ENCODE measurements around the gene ABCC3. TPM values are rescaled to one million over a fixed set of nuclear protein-coding genes. Genes with fewer than 3 reads are reported as not detected.

The ABCC3 gene
- total and polyA plus RNA-seq, 12 donors = 0.23 to 5.7 (median 1.1) TPM; not detected in 1

DNA sequence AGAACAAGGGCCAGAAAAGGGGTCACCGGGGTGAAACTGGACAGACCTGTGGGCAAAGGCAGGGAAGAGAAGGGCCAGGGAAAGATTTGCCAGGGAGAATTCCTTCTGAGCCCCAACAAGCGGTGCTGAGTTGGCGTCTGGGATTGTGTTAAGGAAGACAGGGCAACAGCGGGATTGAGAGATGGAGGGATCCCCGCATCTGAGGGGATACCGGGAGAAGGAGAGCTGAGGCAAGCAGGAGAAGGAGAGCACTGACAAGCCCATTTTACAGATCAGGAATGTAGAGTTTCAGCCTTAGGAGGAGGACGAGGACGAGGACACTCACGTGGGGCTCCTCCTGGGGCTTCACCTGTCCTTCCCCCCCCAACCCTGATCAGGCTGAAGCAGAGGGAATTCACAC is 998 bp upstream of the ABCC3 start:
- Histone ChIP-seq H3K4me3 (no peak overlapping the region), H3K36me3 (no peaks in the 10 kb centered on the region), H3K9me3 (no peaks in the 10 kb centered on the region), H3K4me1 (peaks cover 2 to 34% (median 12%) of the 10 kb centered on the region in 9 donors), H3K27ac (no peak overlapping the region), H3K27me3 (peaks cover 12 to 84% (median 61%) of the 10 kb centered on the region in 7 donors)
- TF ChIP-seq, protein P1, sequence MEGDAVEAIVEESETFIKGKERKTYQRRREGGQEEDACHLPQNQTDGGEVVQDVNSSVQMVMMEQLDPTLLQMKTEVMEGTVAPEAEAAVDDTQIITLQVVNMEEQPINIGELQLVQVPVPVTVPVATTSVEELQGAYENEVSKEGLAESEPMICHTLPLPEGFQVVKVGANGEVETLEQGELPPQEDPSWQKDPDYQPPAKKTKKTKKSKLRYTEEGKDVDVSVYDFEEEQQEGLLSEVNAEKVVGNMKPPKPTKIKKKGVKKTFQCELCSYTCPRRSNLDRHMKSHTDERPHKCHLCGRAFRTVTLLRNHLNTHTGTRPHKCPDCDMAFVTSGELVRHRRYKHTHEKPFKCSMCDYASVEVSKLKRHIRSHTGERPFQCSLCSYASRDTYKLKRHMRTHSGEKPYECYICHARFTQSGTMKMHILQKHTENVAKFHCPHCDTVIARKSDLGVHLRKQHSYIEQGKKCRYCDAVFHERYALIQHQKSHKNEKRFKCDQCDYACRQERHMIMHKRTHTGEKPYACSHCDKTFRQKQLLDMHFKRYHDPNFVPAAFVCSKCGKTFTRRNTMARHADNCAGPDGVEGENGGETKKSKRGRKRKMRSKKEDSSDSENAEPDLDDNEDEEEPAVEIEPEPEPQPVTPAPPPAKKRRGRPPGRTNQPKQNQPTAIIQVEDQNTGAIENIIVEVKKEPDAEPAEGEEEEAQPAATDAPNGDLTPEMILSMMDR (IDR thresholded peaks at IDR 0.05) = no peak
- intact Hi-C loops (cut with DNase I) = loop anchor here in 6 of 10 donors (5.0 kb wide), 2 partner anchors 44 to 49 kb away; no protein-coding TSS in a partner anchor
- DNase-seq (no peak), ATAC-seq (no peak)
- WGBS, 2 donors = 94 to 96% methylated on average over 9 of the region's 9 CpGs

GRCh38 chr17:50634915-50635731 is 442 bp downstream of the ABCC3 start:
- Histone ChIP-seq H3K36me3 (no peaks in the 10 kb centered on the region), H3K27ac (peak overlapping the region in 1 of 10 donors; percentile 83), H3K9me3 (no peaks in the 10 kb centered on the region), H3K27me3 (peaks cover 12 to 69% (median 51%) of the 10 kb centered on the region in 7 donors), H3K4me1 (peaks cover 8 to 48% (median 26%) of the 10 kb centered on the region in 9 donors), H3K4me3 (peak overlapping the region in 9 of 10 donors; percentile 38 to 59 (median 46))
- intact Hi-C loops (cut with DNase I) = loop anchor here in 8 of 10 donors (5.0 kb wide), 4 partner anchors 37 to 153 kb away; no protein-coding TSS in a partner anchor
- TF ChIP-seq, protein P1 (IDR thresholded peaks at IDR 0.05) = no peak
- ATAC-seq = peak in 1 of 8 donors; percentile 2
- 7 to 11% methylated on average over 42 to 52 of the region's 52 CpGs for WGBS, 2 donors
- no peak for DNase-seq

DNA sequence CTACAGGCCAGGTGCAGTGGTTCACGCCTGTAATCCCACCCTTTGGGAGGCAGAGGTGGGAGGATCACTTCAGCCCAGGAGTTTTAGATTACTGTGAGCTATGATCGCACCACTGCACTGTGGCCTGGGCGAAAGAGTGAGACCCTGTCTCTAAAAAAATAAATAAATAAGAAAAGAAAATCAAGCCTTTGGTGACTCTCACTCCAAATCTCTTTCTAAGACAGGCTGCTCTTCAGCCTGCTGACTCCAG is 976 bp downstream of the ABCC3 start:
- TF ChIP-seq, protein P1 (IDR thresholded peaks at IDR 0.05) = no peak
- Histone ChIP-seq H3K36me3 (no peaks in the 10 kb centered on the region), H3K4me1 (peaks cover 8 to 53% (median 28%) of the 10 kb centered on the region in 9 donors), H3K27me3 (peaks cover 12 to 66% (median 46%) of the 10 kb centered on the region in 7 donors), H3K9me3 (no peaks in the 10 kb centered on the region), H3K4me3 (peak overlapping the region in 1 of 10 donors; percentile 59), H3K27ac (no peak overlapping the region)
- 65 to 81% methylated on average over 3 of the region's 3 CpGs for WGBS, 2 donors
- no peak for ATAC-seq
- DNase-seq = no peak
- intact Hi-C loops (cut with DNase I) = loop anchor here in 2 of 10 donors (5.0 kb wide), 3 partner anchors 37 to 153 kb away; no protein-coding TSS in a partner anchor

GRCh38 chr17:50635982-50636803 is 1.5 kb downstream of the ABCC3 start:
- Histone ChIP-seq H3K4me3 (no peak overlapping the region), H3K4me1 (peaks cover 8 to 59% (median 29%) of the 10 kb centered on the region in 9 donors), H3K36me3 (no peaks in the 10 kb centered on the region), H3K27me3 (peaks cover 12 to 60% (median 43%) of the 10 kb centered on the region in 7 donors), H3K27ac (no peak overlapping the region), H3K9me3 (no peaks in the 10 kb centered on the region)
- ATAC-seq (no peak), DNase-seq (no peak)
- intact Hi-C loops (cut with DNase I) = loop anchor here in 2 of 10 donors (5.0 kb wide), 3 partner anchors 36 to 154 kb away; no protein-coding TSS in a partner anchor
- 91 to 95% methylated on average over 9 of the region's 9 CpGs for WGBS, 2 donors
- TF ChIP-seq, protein P1 (IDR thresholded peaks at IDR 0.05) = no peak

Data from heart right ventricle (tissue), 16 donors.